IMR-90 (cell line): Measurements from ENCODE around the gene RNF223.

Experiments
- BHLHE40 ChIP-seq: fragments of 150-350 bp; IDR thresholded peaks from 2 replicates; pipeline ENCODE4 v1.6.1; 2016; ENCODE audit warnings: mild to moderate bottlenecking, low read depth, low read length
- CEBPB ChIP-seq: IDR thresholded peaks from 2 replicates; pipeline ENCODE4 v1.6.1; 2012; ENCODE audit warnings: low read depth, low read length, improper control_type of control experiment
- CHD1 ChIP-seq: IDR thresholded peaks from 2 replicates; pipeline ENCODE4 v1.6.1; 2012; ENCODE audit warnings: low read depth, low read length, improper control_type of control experiment
- FOS ChIP-seq: fragments of 150-350 bp; IDR thresholded peaks from 2 replicates; pipeline ENCODE4 v1.6.1; 2016; ENCODE audit warnings: low read depth, low read length
- MAFK ChIP-seq: IDR thresholded peaks from 2 replicates; pipeline ENCODE4 v1.6.1; 2012; ENCODE audit warnings: low read depth, low read length, improper control_type of control experiment
- MAZ ChIP-seq: IDR thresholded peaks from 2 replicates; pipeline ENCODE4 v1.6.1; 2012; ENCODE audit warnings: low read depth, mild to moderate bottlenecking, low read length, improper control_type of control experiment, moderate library complexity, borderline replicate concordance
- MXI1 ChIP-seq: IDR thresholded peaks from 2 replicates; pipeline ENCODE4 v1.6.1; 2012; ENCODE audit warnings: low read depth, mild to moderate bottlenecking, low read length, moderate library complexity, borderline replicate concordance
- POLR2A ChIP-seq: IDR thresholded peaks from 2 replicates; pipeline ENCODE4 v1.6.1; 2012; ENCODE audit warnings: mild to moderate bottlenecking, low read depth, low read length
- RAD21 ChIP-seq: IDR thresholded peaks from 2 replicates; pipeline ENCODE4 v1.6.1; 2012; ENCODE audit warnings: low read length, improper control_type of control experiment
- RCOR1 ChIP-seq: IDR thresholded peaks from 2 replicates; pipeline ENCODE4 v1.6.1; 2012; ENCODE audit warnings: mild to moderate bottlenecking, low read length, improper control_type of control experiment; ENCODE audit not compliant: insufficient replicate concordance
- RFX5 ChIP-seq: IDR thresholded peaks from 2 replicates; pipeline ENCODE4 v1.8.0; 2012; ENCODE audit warnings: low read depth, mild to moderate bottlenecking, low read length, moderate library complexity
- SMC3 ChIP-seq: fragments of 150-350 bp; IDR thresholded peaks from 2 replicates; pipeline ENCODE4 v1.6.1; 2016; ENCODE audit warnings: low read depth, mild to moderate bottlenecking, antibody characterized with exemption, low read length, moderate library complexity
- TF ChIP-seq, protein P1 (sequence below): conservative IDR thresholded peaks from 2 replicates; pipeline ENCODE4 v1.5.1; 2012; ENCODE audit warnings: mild to moderate bottlenecking, low read depth, low read length, improper control_type of control experiment
- TF ChIP-seq, protein P2 (sequence below): fragments of 150-350 bp; IDR thresholded peaks from 2 replicates; pipeline ENCODE4 v1.6.1; 2017; ENCODE audit warnings: mild to moderate bottlenecking, antibody characterized with exemption, low read length, low read depth

DNA sequence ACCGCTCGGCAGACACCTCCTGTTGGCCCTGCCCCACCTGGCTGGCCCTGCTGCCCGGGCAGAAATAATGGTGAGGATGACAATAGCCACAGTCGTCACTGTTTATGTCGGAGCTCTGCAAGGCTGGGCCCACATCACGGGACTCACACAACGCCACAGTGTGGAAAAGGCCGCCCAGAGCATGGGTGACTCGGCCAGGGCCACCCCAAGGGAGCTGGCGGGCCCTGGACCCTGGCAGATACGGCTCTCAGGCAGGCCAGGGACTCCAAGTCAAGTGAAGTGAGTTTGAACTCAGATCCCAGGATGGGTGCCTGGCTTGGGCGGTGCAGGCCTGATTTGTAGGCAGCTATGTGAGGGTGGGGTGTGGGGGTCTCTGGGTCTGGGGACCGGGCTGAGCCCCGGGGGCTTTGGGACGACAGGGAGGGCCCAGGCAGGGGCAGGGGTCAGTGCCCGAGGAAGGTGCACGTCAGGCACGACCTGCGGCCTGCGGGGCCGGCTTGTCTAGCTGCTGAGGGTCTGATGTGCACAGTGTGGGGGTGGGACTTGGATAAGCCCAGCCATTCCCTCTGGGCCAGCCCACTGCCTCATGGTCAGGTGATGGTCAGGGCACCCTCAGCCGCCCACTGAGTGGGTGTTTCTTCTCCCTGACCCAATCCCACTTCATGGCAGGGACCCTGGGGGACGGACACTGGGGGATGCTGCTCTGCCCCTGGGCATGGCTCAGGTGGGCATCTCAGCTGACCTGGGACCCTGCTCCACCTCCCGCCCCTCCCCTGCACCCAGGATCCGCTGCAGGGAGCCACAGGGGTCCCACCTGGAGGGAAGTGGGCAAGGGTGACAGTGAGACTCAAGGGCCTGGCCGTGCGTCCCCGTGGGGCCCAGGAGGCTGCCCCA is 1.0 kb downstream of the RNF223 start:
- TF ChIP-seq, protein P1, sequence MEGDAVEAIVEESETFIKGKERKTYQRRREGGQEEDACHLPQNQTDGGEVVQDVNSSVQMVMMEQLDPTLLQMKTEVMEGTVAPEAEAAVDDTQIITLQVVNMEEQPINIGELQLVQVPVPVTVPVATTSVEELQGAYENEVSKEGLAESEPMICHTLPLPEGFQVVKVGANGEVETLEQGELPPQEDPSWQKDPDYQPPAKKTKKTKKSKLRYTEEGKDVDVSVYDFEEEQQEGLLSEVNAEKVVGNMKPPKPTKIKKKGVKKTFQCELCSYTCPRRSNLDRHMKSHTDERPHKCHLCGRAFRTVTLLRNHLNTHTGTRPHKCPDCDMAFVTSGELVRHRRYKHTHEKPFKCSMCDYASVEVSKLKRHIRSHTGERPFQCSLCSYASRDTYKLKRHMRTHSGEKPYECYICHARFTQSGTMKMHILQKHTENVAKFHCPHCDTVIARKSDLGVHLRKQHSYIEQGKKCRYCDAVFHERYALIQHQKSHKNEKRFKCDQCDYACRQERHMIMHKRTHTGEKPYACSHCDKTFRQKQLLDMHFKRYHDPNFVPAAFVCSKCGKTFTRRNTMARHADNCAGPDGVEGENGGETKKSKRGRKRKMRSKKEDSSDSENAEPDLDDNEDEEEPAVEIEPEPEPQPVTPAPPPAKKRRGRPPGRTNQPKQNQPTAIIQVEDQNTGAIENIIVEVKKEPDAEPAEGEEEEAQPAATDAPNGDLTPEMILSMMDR, result no peak
- no peak for TF ChIP-seq MAZ
- TF ChIP-seq SMC3, result no peak
- TF ChIP-seq MAFK, result no peak
- no peak for TF ChIP-seq BHLHE40
- TF ChIP-seq CEBPB, result no peak
- TF ChIP-seq FOS, result no peak
- no peak for TF ChIP-seq POLR2A
- TF ChIP-seq CHD1, result no peak
- TF ChIP-seq, protein P2, sequence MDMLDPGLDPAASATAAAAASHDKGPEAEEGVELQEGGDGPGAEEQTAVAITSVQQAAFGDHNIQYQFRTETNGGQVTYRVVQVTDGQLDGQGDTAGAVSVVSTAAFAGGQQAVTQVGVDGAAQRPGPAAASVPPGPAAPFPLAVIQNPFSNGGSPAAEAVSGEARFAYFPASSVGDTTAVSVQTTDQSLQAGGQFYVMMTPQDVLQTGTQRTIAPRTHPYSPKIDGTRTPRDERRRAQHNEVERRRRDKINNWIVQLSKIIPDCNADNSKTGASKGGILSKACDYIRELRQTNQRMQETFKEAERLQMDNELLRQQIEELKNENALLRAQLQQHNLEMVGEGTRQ, result no peak
- no peak for TF ChIP-seq MXI1
- no peak for TF ChIP-seq RCOR1
- TF ChIP-seq RAD21, result no peak
- TF ChIP-seq RFX5, result no peak
